Neural cell (in vitro differentiated cells): ENCODE results near the gene RASAL1. TPM values are rescaled to one million over a fixed set of nuclear protein-coding genes. Genes with fewer than 3 reads are reported as not detected.

Source experiments
- H2AFZ ChIP-seq: fragments of 200-600, 300-800 bp; sonication (generic), shearing (Covaris generic); 2 replicates; pipeline ENCODE4 v1.6.0; 2014; ENCODE audit warnings: low read depth, mild to moderate bottlenecking, antibody characterized with exemption, low read length, moderate library complexity
- H3F3A ChIP-seq: fragments of 200-600 bp; shearing (Covaris generic); 2 replicates; pipeline ENCODE4 v1.6.1; 2016; ENCODE audit warnings: mild to moderate bottlenecking, moderate library complexity, mixed read lengths, antibody characterized with exemption, low read length; ENCODE audit not compliant: insufficient read depth, poor library complexity, severe bottlenecking
- H3K27ac ChIP-seq: fragments of 200-600, 300-800 bp; sonication (generic), shearing (Covaris generic); 2 replicates; pipeline ENCODE4 v1.5.1; 2014; ENCODE audit warnings: mild to moderate bottlenecking, low read length, moderate library complexity
- H3K27me3 ChIP-seq: fragments of 300-800, 200-600 bp; sonication (generic), shearing (Covaris generic); 2 replicates; pipeline ENCODE4 v1.6.0; 2014; ENCODE audit warnings: mild to moderate bottlenecking, low read depth, low read length, moderate library complexity; ENCODE audit not compliant: insufficient read depth
- H3K36me3 ChIP-seq: fragments of 300-800, 200-600 bp; sonication (generic), shearing (Covaris generic); 2 replicates; pipeline ENCODE4 v1.5.1; 2014; ENCODE audit warnings: mild to moderate bottlenecking, antibody characterized with exemption, low read length, moderate library complexity; ENCODE audit not compliant: insufficient read depth
- H3K4me2 ChIP-seq: fragments of 300-800, 200-600 bp; sonication (generic), shearing (Covaris generic); 2 replicates; pipeline ENCODE4 v1.6.0; 2014; ENCODE audit warnings: mild to moderate bottlenecking, low read length
- H3K4me3 ChIP-seq: fragments of 300-800, 200-600 bp; sonication (generic), shearing (Covaris generic); 2 replicates; pipeline ENCODE4 v1.5.1; 2014; ENCODE audit warnings: mild to moderate bottlenecking, low read length, moderate library complexity
- H3K79me2 ChIP-seq: fragments of 200-600 bp; shearing (Covaris generic); replicated peaks from 2 replicates; pipeline ENCODE4 v1.6.0; 2014; ENCODE audit warnings: mild to moderate bottlenecking, low read length, moderate library complexity; ENCODE audit not compliant: insufficient read depth
- H3K9ac ChIP-seq: fragments of 300-800, 200-600 bp; sonication (generic), shearing (Covaris generic); 2 replicates; pipeline ENCODE4 v1.6.1; 2016; ENCODE audit warnings: mild to moderate bottlenecking, low read length, mixed read lengths
- H3K9me2 ChIP-seq: fragments of 200-600 bp; shearing (Covaris generic); 2 replicates; pipeline ENCODE4 v1.6.1; 2016; ENCODE audit warnings: mild to moderate bottlenecking, low read length, mixed read lengths; ENCODE audit not compliant: insufficient read depth
- H3K9me3 ChIP-seq: fragments of 200-600, 300-800 bp; sonication (generic), shearing (Covaris generic); 2 replicates; pipeline ENCODE4 v1.6.1; 2016; ENCODE audit warnings: mild to moderate bottlenecking, mixed run types, low read length, moderate library complexity, mixed read lengths
- H4K20me1 ChIP-seq: fragments of 200-600 bp; shearing (Covaris generic); 2 replicates; pipeline ENCODE4 v1.6.1; 2016; ENCODE audit warnings: mild to moderate bottlenecking, mixed run types; ENCODE audit not compliant: insufficient read depth
- CTCF ChIP-seq: fragments of 450-650 bp; IDR thresholded peaks from 2 replicates; pipeline ENCODE4 v1.5.1; 2014; ENCODE audit warnings: antibody characterized with exemption, mild to moderate bottlenecking, moderate library complexity; ENCODE audit not compliant: poor library complexity, severe bottlenecking
- EP300 ChIP-seq: fragments of 450-650 bp; conservative IDR thresholded peaks from 2 replicates; pipeline ENCODE4 v1.6.1; 2014; ENCODE audit warnings: antibody characterized with exemption, mild to moderate bottlenecking, moderate library complexity; ENCODE audit not compliant: poor library complexity, severe bottlenecking
- EZH2 ChIP-seq: fragments of 200-600, 300-800 bp; shearing (Covaris generic), sonication (generic); IDR thresholded peaks from 2 replicates; pipeline ENCODE4 v1.6.1; 2014; ENCODE audit warnings: antibody characterized with exemption, low read length, borderline replicate concordance, mild to moderate bottlenecking; ENCODE audit not compliant: insufficient read depth, poor library complexity, severe bottlenecking
- MXI1 ChIP-seq: fragments of 450-650 bp; conservative IDR thresholded peaks from 2 replicates; pipeline ENCODE4 v1.6.1; 2014; ENCODE audit warnings: antibody characterized with exemption, mild to moderate bottlenecking; ENCODE audit not compliant: poor library complexity, severe bottlenecking
- POLR2AphosphoS5 ChIP-seq: IDR thresholded peaks from 2 replicates; pipeline ENCODE4 v1.6.1; 2012
- RAD21 ChIP-seq: fragments of 450-650 bp; conservative IDR thresholded peaks from 2 replicates; pipeline ENCODE4 v1.6.1; 2014; ENCODE audit warnings: antibody characterized with exemption, mild to moderate bottlenecking, moderate library complexity
- REST ChIP-seq: IDR thresholded peaks from 2 replicates; pipeline ENCODE4 v1.6.1; 2012; ENCODE audit warnings: borderline replicate concordance
- SMC3 ChIP-seq: fragments of 450-650 bp; conservative IDR thresholded peaks from 2 replicates; pipeline ENCODE4 v1.6.1; 2014; ENCODE audit warnings: antibody characterized with exemption, mild to moderate bottlenecking, moderate library complexity; ENCODE audit not compliant: poor library complexity
- TAF1 ChIP-seq: IDR thresholded peaks from 2 replicates; pipeline ENCODE4 v1.6.1; 2012; ENCODE audit warnings: low read depth
- polyA plus RNA-seq: library from polyadenylated mRNA; depleted of rRNA; stranded (reverse); fragments of >200 nt; gene quantifications from 2 replicates; pipeline ENCODE4 v1.2.3, GENCODE V29; 2014

The RASAL1 gene
- polyA plus RNA-seq, 1 donor from 2014 or later, result 0.15 TPM

GRCh38 chr12:113115455-113116126, 20.0 kb downstream of the RASAL1 start:
- Histone ChIP-seq H3K9ac (no peak overlapping the region), H3K9me2 (no peaks in the 10 kb centered on the region), H3K4me3 (no peak overlapping the region), H3K36me3 (no peaks in the 10 kb centered on the region), H4K20me1 (no peaks in the 10 kb centered on the region), H3K79me2 (no peaks in the 10 kb centered on the region), H3K9me3 (no peaks in the 10 kb centered on the region), H3K27ac (no peak overlapping the region), H3K27me3 (no peaks in the 10 kb centered on the region), H2AFZ (no peak overlapping the region), H3K4me2 (no peak overlapping the region), H3F3A (no peaks in the 10 kb centered on the region)
- TF ChIP-seq SMC3, result no peak
- no peak for TF ChIP-seq EP300
- no peak for TF ChIP-seq MXI1
- no peak for TF ChIP-seq CTCF
- TF ChIP-seq EZH2, result no peak
- no peak for TF ChIP-seq POLR2AphosphoS5
- TF ChIP-seq TAF1, result no peak
- no peak for TF ChIP-seq RAD21
- no peak for TF ChIP-seq REST

GRCh38 chr12:113114447-113115178, 20.9 kb downstream of the RASAL1 start:
- H3K4me3 ChIP-seq, result no peak overlapping the region
- no peaks in the 10 kb centered on the region for H3K79me2 ChIP-seq
- no peaks in the 10 kb centered on the region for H3K9me3 ChIP-seq
- no peak overlapping the region for H2AFZ ChIP-seq
- H3K27me3 ChIP-seq, result no peaks in the 10 kb centered on the region
- no peak overlapping the region for H3K27ac ChIP-seq
- H3K36me3 ChIP-seq, result no peaks in the 10 kb centered on the region
- H3K4me2 ChIP-seq, result no peak overlapping the region
- no peaks in the 10 kb centered on the region for H3K9me2 ChIP-seq
- no peak overlapping the region for H3K9ac ChIP-seq
- TF ChIP-seq EZH2 (no peak), POLR2AphosphoS5 (no peak), RAD21 (no peak), TAF1 (no peak), REST (no peak), MXI1 (no peak), SMC3 (no peak), EP300 (no peak), CTCF (no peak)
- no peaks in the 10 kb centered on the region for H3F3A ChIP-seq
- H4K20me1 ChIP-seq, result no peaks in the 10 kb centered on the region
